Umbilical cord (tissue), 2 donors: ENCODE data around the gene GOLPH3. TPM values are rescaled to one million over a fixed set of nuclear protein-coding genes. Genes with fewer than 3 reads are reported as not detected.
"Not testable (repeated sequence)": the region's sequence is repeated elsewhere in the genome, so short reads cannot be mapped to it uniquely, and the experiment has no call there.

Source experiments
- DNase-seq: peaks from one replicate; pipeline ENCODE4 v3.0.0-alpha.2; 2015; ENCODE audit warnings: low spot score
- total RNA-seq: library from RNA; depleted of rRNA; stranded (reverse); fragments of >200 nt; gene quantifications from one replicate; pipeline ENCODE4 v1.2.3, GENCODE V29; 2014; ENCODE audit warnings: low replicate concordance; ENCODE audit not compliant: insufficient read depth

GOLPH3 gene
- 99.2 TPM for total RNA-seq

DNA sequence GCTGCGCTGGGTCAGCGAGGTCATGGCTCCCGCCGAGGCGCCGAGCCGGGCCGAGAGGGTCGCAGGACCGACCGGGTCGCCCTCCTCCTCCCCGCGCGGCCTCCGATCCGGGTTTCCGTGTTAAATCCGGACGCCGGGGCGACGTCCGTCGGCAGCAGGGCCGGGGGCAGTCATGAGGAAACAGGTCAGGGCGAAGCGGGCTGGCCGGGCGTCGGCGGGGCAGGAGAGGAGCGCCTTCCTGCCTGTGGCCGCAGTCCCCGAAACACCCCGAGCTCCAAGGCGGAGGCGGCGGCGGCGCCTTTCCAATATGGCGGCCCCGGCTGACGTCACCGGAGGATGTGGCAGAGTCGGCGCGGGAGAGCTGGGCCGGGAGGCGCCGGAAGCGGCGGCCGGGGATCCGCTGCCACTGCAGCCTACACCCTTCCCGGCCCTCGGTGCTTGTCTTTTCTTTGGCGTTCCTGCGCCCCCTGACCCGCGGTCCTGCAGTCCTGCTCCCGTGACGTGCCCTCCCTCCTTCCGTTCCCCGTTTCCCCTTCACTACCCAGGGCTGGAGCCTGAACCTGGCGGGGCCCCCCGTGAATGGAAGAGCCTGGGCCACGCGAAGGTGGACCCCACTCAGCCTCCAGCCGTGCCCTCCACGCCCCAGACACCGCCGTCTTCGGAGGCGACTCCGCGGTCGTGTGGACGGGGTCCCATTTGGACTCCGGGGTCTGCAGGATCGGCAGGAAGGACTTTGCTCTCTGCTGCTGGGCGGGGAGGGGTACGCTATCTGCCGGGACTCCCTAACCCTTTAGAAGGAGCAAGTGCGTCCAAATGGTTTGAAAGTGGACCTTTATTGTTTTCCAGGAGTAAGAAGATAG lies at the start of gene GOLPH3:
Gene GOLPH3 (minus strand): TSS at position 309 of the 860 bp plus-strand sequence. CDS start 285 bp downstream, at position 24.
- DNase-seq = peak; percentile 94

DNA sequence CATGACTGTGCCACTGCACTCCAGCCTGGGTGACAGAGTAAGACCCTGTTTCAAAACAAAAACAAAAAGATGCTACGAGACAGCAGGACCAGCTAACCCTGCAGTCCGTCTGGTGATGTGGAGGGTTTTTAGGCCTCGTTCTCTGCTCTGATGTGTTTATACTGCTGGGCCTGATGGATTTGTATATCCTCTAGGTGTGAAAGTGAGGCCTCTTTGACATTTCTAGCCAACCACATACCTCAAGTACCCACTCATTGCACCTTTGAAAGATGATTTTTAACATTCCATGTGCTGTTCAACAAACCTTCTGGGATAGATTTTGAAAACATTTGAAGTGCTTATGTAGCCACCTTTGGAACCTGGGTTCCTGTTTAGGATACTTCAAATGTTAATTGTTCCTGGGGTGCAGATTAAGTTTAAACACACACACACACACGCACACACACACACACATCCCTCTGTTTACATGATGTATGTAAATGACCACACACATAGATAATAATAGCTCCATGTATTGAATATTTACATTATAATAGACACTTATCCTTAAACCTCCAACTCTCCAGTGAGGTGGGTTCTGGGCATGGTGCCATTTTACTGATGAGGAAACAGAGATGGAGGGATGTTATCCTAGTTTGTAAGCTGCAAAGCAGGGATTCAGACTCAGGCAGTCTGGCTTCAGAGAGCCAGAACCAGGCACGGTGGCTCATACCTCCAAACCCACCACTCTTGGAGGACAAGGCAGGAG lies 48.8 kb upstream of the GOLPH3 start:
- DNase-seq = no peak

DNA sequence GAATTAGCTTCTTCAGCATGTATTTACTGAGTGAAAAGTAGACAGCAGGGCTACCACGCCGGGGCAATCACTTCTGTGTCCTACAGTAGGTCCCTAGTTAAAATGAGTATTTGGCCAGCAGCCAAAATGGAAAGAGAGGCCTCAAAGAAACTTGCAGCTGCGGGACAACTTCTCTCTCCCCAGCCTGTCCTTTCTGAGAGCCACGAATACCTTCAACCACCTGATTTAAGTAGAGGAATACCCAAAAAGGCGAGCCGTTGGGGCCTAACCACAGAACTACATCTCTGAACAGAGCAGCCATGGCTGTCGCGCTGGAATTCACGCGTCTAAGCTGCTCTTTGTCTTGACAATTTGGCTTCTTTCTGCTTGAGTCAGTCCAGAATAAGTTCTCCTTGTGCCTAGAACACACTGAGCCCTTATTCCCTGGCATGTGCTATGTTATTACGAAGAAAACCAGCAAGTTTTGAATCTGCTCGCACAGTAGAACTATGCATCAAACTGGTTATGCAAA lies 43.8 kb upstream of the GOLPH3 start:
- peak; percentile 62 for DNase-seq

DNA sequence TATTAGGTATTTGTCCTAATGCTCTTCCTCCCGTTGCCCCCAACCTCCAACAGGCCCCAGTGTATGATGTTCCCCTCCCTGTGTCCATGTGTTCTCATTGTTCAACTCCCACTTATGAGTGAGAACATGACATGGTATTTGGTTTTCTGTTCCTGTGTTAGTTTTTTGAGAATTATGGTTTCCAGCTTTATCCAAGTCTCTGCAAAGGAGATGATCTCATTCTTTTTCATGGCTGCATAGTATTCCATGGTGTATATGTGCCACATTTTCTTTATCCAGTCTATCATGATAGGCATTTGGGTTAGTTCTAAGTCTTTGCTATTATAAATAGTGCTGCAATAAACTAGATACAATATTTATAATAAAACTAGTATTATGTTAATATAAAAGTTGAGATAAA lies 40.2 kb upstream of the GOLPH3 start:
- not testable (repeated sequence) for DNase-seq

DNA sequence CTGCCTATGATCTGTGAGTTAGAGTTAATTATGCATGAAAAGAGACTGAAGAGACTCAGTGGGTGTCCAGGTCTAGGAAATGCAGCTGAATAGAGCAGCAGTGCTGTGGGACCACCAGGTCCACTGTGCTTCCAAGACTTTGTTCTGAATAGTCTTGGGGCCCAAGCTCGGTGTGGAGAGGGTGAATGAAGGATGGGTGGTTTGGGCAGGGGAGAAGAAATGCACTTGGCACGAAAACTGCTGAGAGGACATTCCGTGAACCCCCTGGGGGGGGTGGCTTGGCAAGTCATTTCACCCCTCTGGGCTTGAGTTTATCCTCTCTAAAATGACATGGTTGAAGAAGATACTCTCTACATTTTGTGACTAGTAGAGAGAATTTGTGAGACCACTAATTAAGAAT lies 36.0 kb upstream of the GOLPH3 start:
- DNase-seq = no peak

DNA sequence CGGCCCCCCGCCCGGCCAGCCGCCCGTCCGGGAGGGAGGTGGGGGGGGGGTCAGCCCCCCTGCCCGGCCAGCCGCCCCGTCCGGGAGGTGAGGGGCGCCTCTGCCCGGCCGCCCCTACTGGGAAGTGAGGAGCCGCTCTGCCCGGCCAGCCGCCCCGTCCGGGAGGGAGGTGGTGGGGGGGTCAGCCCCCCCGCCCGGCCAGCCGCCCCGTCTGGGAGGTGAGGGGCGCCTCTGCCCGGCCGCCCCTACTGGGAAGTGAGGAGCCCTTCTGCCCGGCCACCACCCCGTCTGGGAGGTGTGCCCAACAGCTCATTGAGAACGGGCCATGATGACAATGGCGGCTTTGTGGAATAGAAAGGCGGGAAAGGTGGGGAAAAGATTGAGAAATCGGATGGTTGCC lies 34.7 kb upstream of the GOLPH3 start:
- DNase-seq = not testable (repeated sequence)

DNA sequence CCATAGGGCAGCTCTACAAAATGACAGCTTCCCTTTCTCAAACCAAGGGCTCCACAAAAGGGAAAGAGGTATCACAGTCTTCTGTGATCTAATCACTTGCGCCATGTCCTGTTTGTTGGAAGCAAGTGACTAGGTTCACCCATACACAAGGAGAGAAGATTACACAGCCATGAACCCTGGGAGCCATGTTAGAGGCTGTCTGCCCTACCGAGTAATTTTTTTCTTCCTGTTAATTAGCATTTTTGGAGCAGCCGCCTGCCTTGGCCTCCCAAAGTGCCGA lies 33.2 kb upstream of the GOLPH3 start:
- DNase-seq = no peak

DNA sequence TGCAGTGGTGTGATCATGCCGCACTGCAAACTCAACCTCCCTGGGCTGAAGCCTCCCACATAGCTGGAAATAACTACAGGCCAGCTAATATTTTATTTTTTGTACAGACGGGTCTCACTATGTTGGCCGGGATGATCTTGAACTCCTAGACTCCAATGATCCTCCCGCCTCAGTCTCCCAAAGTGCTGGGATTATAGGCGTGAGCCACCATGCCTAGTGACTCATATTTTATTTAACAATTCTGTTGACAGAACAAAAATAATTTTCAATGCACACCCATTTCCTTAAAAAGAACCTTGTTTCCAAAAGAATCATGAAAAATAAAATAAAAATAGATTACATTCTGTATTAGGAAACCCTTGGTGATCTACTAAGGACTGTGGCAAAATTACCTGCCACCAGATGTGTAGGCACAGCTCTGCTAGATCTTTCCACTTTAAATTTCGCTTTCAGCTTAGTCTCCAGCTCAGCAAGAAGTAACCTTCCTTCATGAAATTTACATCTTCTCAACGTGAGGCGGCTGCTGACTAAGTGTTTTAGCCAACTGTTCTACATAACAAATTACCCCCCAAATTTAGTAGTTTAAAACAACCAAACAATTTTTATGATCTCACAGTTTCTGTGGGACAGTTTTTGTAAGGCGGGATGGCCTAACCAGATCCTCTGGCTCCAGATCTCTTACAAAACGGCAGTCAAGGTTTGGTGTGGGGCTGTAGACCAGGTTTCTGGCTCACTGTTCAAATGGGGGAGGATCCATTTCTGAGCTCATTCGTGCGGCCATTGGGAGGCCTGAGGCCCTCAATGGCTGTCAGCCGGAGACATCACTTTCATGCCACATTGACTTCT lies 32.6 kb upstream of the GOLPH3 start:
- DNase-seq = no peak

DNA sequence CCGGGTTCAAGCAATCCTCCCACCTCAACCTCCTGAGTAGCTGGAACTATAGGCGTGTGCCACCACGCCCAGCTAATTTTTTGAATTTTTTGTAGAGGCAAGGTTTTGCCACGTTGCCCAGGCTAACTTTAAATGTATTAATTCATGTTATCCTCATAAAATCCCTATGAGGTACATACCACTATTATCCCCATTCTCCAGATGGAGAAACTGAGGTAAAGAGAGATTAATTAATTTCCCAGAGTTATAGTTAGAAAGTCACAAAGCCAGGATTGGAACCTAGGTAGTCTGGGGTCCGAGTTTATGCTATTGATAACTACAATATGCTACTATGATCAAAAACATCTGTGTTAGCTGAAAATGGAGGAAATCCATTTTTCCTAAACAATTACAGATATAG lies 31.9 kb upstream of the GOLPH3 start:
- no peak for DNase-seq

DNA sequence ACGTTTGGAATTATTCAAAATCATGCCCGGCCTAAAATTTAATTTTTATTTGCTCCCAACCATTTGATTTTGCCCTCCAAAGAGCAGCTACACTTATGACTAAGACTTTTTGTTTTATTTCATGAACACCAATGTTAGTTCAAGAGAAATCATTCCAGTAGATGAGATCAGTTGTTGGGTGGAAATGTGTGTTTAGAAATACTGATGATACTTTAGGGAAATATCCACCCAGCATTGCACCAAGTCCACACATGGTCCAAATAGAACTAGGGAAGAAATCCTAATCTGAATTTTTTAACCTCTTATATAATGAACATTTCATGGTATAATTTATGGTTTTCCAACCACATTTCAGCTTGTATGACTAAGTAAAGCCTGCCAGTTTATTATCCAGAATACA lies 28.3 kb upstream of the GOLPH3 start:
- no peak for DNase-seq

DNA sequence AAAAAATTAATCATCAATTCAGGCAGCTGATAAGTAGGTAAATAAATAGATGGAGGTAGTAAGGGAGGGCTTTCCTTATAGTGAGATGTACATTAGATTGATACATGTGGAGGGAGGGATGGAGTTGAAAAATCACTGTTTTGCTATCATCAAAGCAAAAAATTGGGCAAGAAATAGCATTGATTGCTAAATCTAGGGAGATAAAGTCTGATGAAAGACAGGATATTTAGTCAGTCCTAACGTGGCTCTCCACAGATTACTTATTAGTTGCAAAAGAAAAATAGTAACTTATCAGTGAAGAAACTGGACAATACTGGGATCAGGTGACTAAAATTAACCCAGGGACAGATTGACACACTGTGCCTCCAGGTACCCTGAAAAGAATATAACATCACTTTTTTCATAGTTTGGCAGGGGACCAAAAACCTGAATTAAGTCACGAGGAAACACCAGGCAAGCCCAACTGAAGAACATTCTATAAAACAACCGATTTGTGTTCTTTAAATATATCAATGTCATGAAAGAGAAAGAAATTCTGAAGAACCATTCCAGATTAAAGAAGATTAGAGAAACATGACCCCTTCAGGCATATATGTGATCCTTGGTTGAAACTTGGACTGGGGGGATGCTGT lies 27.1 kb upstream of the GOLPH3 start:
- peak; percentile 27 for DNase-seq

DNA sequence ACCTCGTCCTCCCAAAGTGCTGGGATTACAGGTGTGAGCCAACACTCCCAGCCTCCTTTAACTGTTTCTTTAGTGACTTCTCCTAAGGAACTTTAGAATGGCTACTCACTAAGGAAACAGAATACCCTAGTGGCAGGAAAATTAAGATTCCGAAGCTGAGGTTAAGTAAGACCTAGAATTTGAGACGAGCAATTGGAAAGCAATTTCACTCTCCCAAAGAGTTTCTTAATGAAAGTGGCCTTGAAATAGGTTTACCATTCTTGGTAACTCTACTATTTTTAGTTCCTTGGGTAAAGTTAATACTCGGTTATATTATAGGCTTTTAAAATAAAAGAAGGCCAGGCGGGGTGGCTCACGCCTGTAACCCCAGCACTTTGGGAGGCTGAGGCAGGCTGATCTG lies 22.9 kb upstream of the GOLPH3 start:
- DNase-seq = no peak

DNA sequence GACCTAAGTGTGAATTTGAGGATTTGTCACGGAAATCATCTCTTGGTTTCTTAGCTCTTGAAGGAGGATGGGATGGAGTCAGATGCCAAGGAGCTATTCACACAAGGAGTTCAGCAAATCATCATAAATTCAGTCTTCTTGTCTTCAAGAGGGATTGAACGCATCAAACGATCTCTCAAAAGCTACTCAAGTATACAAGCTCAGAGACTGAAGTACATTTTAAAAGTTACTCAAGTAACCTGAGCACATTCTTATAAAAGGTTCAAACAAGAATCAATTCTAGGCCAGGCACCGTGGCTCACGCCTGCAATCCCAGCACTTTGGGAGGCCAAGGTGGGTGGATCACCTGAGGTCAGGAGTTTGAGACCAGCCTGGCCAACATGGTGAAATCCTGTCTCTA lies 21.1 kb upstream of the GOLPH3 start:
- no peak for DNase-seq

DNA sequence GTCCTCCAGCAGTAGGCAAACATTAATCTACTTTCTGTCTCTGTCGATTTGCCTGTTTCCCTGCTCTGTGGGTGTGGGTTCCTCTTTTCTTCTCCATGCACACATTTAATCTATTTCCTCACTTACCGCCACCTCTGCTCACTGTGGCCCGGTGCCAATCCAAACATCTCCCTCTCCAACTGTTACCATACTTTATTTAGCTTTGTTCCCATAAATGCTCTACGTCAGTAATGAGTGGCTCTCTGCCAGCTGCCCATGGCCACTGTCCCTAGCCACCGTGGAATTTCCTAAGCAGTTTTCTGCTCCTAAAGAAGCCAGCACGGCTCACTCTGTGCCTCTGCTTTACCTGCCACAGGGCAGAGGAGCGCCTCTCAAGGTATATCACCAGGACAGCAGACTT lies 19.5 kb upstream of the GOLPH3 start:
- peak; percentile 76 for DNase-seq

DNA sequence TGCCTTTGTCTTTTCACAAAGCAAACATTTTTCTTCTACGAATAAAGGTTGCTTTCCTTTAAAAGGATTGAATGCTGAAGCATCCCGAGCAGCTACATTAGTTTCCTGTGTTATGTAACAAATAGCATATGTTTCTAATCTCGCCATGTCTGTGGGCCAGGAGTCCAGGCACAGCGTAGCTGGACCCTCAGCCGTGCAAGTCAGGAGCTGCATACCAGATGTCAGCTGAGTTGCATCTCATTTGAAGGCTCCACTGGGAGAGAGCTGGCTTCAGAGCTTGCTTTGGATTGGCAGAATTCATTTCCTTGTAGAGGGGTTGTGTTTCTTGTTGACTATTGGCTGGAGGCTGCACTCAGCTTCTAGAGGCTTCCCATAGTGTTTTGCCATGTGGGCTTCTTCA lies 16.0 kb upstream of the GOLPH3 start:
- DNase-seq = peak; percentile 29

DNA sequence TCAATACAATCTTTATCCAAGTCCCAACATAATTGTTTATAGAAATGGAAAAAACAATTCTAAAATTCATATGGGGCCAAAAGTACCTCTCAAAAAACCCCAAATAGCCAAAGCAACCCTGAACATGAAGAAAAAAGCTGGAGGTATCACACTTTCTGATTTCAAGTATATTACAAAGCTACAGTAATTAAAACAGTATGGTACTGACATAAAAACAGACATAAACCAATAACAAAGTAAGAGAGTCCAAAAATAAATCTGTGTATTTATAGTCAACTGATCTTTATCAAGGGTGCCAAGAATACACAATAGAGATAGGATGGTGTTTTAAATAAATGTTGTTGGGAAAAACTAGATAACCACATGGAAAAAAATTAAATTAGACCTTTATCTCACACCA lies 13.6 kb upstream of the GOLPH3 start:
- no peak for DNase-seq

DNA sequence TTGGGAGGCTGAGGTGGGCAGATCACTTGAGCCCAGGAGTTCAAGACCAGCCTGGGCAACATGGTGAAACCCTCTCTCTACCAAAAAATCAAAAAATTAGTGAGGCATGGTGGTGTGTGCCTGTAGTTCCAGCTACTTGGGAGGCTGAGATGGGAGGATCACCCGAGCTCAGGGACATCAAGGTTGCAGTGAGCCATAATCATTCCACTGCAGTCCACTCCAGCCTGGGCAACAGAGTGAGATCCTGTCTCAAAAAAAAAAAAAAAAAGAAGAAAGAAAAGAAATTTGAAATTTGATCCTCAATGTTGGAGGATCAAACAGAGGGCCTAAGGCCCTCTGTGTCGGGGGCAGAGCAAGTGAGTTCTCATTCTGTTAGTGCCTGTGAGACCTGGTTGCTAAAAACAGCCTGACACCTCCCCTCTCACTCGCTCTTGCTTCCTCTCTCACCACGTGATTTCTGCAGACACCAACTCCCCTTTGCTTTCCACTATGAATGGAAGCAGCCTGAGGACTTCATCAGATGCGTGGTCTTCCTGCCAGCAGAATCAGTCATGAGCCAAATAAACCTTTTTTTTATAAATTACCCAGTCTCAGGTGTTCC lies 8.4 kb upstream of the GOLPH3 start:
- DNase-seq = no peak

DNA sequence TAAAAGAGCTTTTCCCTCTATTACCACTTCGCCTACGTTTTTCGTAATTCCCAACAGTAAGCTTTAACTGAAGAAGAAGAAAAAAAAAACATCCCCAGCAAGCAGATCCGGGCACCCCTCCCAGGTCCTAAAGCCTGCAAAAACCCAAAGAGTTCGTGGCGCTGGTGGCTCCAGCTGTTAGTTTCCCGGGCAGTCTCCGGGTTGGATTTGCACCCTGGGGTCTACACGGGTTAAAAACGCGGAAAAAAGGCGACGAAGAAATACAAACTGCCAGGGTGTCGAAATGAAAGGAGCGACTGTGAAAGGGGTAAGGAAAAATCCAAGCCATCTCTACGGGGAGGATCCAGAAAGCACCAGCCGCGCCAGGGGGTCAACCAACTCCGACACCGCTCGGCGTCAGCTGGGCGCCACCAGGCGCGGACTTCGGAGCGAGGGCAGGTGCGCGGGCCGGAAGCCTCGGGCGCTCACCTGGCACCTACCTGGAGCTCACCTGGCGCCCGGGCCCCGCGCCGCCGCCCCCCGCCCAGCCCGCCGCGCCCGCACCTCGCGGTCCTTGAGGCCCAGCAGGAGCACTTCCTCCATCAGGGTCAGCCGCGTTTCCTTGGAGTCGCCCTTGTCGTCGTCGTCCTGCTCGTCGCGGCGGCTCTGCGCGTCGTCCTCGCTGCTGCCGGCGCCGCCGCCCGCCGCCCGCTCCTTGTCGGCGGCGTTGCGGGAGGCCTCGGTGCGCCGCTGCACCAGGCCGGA lies 680 bp downstream of the GOLPH3 start:
- peak; percentile 86 for DNase-seq

DNA sequence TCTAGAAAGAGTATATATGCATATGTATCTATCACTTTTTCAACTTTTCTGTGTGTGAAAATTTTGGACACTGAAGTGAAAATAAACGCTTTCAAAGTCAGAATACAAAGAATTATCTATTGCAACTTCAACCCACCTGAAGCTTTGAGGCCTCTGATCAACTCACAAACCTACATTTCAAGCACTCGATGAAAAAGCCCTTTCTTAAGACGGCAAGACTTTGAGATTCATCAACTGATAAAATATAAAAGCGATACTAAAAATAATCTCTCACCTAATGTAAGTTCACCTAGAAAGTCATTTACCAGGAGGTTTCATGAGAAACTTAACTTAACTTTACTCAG lies 1.2 kb downstream of the GOLPH3 start:
- no peak for DNase-seq

DNA sequence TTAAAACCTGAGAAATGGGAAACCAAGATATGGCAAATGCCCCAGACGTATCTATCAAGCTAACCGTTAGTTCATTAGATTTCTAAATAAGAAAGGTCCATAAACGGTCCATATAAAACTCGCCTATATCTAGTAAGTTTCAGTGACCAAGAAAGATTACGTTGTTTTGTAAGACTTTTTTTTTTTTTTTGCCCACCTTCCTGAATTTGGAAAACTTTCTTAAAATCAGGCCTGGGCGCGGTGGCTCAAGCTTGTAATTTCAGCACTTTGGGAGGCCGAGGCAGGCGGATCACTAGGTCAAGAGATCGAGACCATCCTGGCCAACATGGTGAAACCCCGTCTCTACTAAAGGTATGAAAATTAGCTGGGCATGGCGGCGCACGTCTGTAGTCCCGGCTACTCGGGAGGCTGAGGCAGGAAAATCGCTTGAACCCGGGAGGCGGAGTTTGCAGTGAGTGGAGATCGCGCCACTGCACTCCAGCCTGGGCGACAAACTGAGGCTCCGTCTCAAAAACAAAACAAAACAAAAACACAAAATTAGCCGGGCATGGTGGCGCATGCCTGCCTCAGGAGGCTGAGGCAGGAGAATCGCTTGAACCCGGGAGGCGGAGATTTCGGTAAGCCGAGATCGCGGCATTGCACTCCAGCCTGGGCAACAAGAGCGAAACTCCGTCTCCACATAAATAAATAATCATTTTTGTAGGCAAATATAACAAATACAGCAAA lies 1.8 kb downstream of the GOLPH3 start:
- peak; percentile 23 for DNase-seq
